ENCODE measurements around the gene CDHR5.

- TF ChIP-seq CTCF (IDR thresholded peaks at IDR 0.05), result no peak
- no peak for TF ChIP-seq POLR2A (IDR thresholded peaks at IDR 0.05)
Measured at GRCh38 chr11:579830-580601, 44.7 kb downstream of the CDHR5 start.
